ENCODE measurements around the gene EGFL6. TPM values are rescaled to one million over a fixed set of nuclear protein-coding genes. Genes with fewer than 3 reads are reported as not detected.
"Not testable (repeated sequence)": the region's sequence is repeated elsewhere in the genome, so short reads cannot be mapped to it uniquely, and the experiment has no call there.

Gene EGFL6
- total RNA-seq, 1 donor from 2014 or later: not detected

- no peaks in the 10 kb centered on the region for H3K27me3 ChIP-seq
- H3K9me3 ChIP-seq: no peaks in the 10 kb centered on the region
- no peaks in the 10 kb centered on the region for H3K36me3 ChIP-seq
- no peak overlapping the region for H3K4me3 ChIP-seq
- peak in 1 of 2 donors; percentile 81 for DNase-seq (ENCODE audit: low spot score in 2 of 2)
- intact Hi-C loops (cut with DNase I): loop anchor here (1.0 to 10.0 kb wide), 5 partner anchors 140 to 831 kb away; no protein-coding TSS in a partner anchor
- TF ChIP-seq CTCF (IDR thresholded peaks at IDR 0.05): peak; percentile 42 to 74 (median 72)
- no peak overlapping the region for H3K27ac ChIP-seq
- no peaks in the 10 kb centered on the region for H3K4me1 ChIP-seq
Measured at GRCh38 chrX:13646154-13646549, 76.8 kb downstream of the EGFL6 start.

DNA sequence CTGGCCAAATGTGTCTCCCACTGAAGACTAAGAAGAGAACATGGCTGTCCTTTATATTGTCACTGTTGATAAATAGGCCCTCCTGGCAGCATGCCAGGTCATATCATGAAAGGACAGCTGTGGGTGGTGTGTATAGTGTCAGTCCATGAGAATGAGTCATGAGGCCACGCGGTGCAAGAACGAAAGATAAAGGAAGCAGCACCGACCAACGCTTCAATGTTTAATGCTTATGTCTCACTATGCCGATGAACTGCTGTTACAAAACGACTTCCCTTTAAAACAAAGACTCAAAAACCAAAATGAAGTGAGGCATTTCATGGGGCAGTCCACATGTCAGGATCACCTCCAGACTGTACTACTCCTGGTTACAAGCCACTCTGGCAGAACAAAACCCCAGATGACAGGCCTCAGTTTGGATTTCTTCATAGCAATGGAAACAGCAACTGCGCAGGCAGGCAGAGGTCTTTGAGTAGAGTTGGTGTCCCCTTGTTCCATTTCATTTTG, 78.4 kb downstream of the EGFL6 start:
- intact Hi-C loops (cut with DNase I): loop anchor here (5.0 to 10.0 kb wide), 4 partner anchors 245 to 833 kb away; no protein-coding TSS in a partner anchor

GRCh38 chrX:13648336-13648735, 78.9 kb downstream of the EGFL6 start:
- not testable (repeated sequence) for H3K4me1 ChIP-seq; H3K9me3 ChIP-seq; H3K27me3 ChIP-seq; H3K27ac ChIP-seq; H3K36me3 ChIP-seq; DNase-seq (ENCODE audit: low spot score in 2 of 2); H3K4me3 ChIP-seq
- intact Hi-C loops (cut with DNase I): loop anchor here (5.0 to 10.0 kb wide), 4 partner anchors 244 to 834 kb away; no protein-coding TSS in a partner anchor

More for the DNA sequence above, 78.4 kb downstream of the EGFL6 start:
- Histone ChIP-seq H3K4me3 (no peak overlapping the region), H3K9me3 (no peaks in the 10 kb centered on the region), H3K36me3 (no peaks in the 10 kb centered on the region), H3K27me3 (no peaks in the 10 kb centered on the region), H3K4me1 (no peaks in the 10 kb centered on the region), H3K27ac (no peak overlapping the region)
- no peak for TF ChIP-seq CTCF (IDR thresholded peaks at IDR 0.05)
- DNase-seq (ENCODE audit: low spot score in 2 of 2): peak in 1 of 2 donors; percentile 79

GRCh38 chrX:13649838-13650237, 80.4 kb downstream of the EGFL6 start:
- Histone ChIP-seq H3K27ac (peak overlapping the region; percentile 26 to 64), H3K4me3 (no peak overlapping the region), H3K36me3 (no peaks in the 10 kb centered on the region), H3K4me1 (no peaks in the 10 kb centered on the region), H3K9me3 (no peaks in the 10 kb centered on the region), H3K27me3 (no peaks in the 10 kb centered on the region)
- intact Hi-C loops (cut with DNase I): loop anchor here (5.0 to 10.0 kb wide), 5 partner anchors 128 to 835 kb away; no protein-coding TSS in a partner anchor
- no peak for TF ChIP-seq CTCF (IDR thresholded peaks at IDR 0.05)
- DNase-seq (ENCODE audit: low spot score in 2 of 2): no peak

- intact Hi-C loops (cut with DNase I): loop anchor here (5.0 kb wide), 1 partner anchor 128 kb away; no protein-coding TSS in a partner anchor
- Histone ChIP-seq H3K4me3 (no peak overlapping the region), H3K36me3 (no peaks in the 10 kb centered on the region), H3K27me3 (no peaks in the 10 kb centered on the region), H3K9me3 (no peaks in the 10 kb centered on the region), H3K4me1 (no peaks in the 10 kb centered on the region), H3K27ac (peak overlapping the region; percentile 26 to 64)
- no peak for TF ChIP-seq CTCF (IDR thresholded peaks at IDR 0.05)
- no peak for DNase-seq (ENCODE audit: low spot score in 2 of 2)
Measured at GRCh38 chrX:13650318-13650717, 80.9 kb downstream of the EGFL6 start.

GRCh38 chrX:13651150-13651549, 81.7 kb downstream of the EGFL6 start:
- H3K4me3 ChIP-seq: no peak overlapping the region
- intact Hi-C loops (cut with DNase I): loop anchor here (5.0 kb wide), 1 partner anchor 129 kb away; no protein-coding TSS in a partner anchor
- H3K27ac ChIP-seq: peak overlapping the region in 1 of 2 donors; percentile 97
- H3K27me3 ChIP-seq: no peaks in the 10 kb centered on the region
- H3K36me3 ChIP-seq: no peaks in the 10 kb centered on the region
- no peaks in the 10 kb centered on the region for H3K9me3 ChIP-seq
- H3K4me1 ChIP-seq: no peaks in the 10 kb centered on the region
- no peak for DNase-seq (ENCODE audit: low spot score in 2 of 2)
- no peak for TF ChIP-seq CTCF (IDR thresholded peaks at IDR 0.05)
